ENCODE data around the gene SPDYC.

DNA sequence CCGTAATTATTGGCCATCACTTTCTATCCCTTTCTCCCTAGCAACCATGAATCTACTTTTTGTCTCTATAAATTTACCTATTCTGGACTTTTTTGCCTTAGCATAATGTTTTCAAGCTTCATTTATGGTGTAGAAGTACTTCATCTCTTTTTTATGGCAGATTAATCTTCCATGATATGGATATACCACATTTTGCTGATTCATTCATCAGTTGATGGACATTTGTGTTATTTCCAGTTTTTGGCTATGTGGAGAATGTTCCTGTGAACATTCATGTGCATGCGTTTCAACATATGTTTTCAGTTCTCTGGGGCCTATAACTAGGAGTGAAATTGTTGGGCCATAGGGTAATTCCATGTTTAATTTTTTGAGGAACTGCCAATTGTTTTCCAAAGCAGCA, 24.5 kb downstream of the SPDYC start:
- TF ChIP-seq, protein P1, sequence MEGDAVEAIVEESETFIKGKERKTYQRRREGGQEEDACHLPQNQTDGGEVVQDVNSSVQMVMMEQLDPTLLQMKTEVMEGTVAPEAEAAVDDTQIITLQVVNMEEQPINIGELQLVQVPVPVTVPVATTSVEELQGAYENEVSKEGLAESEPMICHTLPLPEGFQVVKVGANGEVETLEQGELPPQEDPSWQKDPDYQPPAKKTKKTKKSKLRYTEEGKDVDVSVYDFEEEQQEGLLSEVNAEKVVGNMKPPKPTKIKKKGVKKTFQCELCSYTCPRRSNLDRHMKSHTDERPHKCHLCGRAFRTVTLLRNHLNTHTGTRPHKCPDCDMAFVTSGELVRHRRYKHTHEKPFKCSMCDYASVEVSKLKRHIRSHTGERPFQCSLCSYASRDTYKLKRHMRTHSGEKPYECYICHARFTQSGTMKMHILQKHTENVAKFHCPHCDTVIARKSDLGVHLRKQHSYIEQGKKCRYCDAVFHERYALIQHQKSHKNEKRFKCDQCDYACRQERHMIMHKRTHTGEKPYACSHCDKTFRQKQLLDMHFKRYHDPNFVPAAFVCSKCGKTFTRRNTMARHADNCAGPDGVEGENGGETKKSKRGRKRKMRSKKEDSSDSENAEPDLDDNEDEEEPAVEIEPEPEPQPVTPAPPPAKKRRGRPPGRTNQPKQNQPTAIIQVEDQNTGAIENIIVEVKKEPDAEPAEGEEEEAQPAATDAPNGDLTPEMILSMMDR (IDR thresholded peaks at IDR 0.05; ENCODE audit: poor library complexity), result no peak
- TF ChIP-seq EZH2 (IDR thresholded peaks at IDR 0.05; ENCODE audit: borderline replicate concordance) (no peak), EZH2phosphoT487 (IDR thresholded peaks at IDR 0.05; ENCODE audit: low read depth, severe bottlenecking, unreplicated experiment) (no peak)

Measured in hepatocyte (in vitro differentiated cells).